GM18511 (cell line): ENCODE measurements around the gene MEAF6.

Experiments used
- ATAC-seq: cut with Tn5 transposase; IDR thresholded peaks from one replicate; pipeline ENCODE4 v1.9.1; 2021; ENCODE audit warnings: mild to moderate bottlenecking, moderate library complexity; ENCODE audit not compliant: unreplicated experiment

The MEAF6 gene

DNA sequence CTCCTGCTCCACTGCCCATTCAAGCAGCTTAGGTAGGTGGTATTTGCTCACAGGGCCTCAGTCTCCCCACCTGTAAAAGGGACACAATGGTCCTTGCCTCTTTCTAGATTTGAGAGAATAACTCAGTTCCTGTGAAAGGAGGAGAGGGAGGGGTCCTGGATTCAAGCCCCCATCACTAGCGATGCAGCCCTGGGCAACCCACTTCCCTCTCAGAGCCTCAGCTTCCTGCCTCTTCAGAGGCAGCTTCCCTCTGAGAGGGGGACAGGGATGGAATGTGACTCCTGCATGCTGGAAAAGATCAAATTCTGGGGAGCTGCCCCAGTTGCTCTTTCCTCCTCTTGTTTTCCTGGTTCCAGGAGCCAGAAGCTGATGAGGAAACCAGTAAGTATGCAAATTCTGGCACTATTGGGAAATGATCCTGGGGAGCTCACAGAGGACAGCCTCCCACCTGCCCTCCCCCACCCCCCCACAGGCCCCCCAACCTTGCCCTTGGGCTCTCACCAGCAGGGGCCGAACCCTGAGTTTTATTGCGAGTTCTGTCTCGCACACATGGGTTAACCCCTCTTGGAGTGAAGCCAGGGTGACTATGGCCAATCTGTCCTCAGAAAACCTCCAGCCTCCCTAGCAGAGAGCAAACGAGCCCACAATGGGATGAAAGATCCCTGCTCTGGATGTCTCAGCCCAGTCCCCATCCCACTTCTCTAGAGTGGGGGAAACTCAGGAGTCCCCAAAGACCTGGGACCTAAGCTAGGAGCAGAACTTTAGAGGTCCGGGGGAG lies 28.5 kb downstream of the MEAF6 start:
- ATAC-seq: no peak

DNA sequence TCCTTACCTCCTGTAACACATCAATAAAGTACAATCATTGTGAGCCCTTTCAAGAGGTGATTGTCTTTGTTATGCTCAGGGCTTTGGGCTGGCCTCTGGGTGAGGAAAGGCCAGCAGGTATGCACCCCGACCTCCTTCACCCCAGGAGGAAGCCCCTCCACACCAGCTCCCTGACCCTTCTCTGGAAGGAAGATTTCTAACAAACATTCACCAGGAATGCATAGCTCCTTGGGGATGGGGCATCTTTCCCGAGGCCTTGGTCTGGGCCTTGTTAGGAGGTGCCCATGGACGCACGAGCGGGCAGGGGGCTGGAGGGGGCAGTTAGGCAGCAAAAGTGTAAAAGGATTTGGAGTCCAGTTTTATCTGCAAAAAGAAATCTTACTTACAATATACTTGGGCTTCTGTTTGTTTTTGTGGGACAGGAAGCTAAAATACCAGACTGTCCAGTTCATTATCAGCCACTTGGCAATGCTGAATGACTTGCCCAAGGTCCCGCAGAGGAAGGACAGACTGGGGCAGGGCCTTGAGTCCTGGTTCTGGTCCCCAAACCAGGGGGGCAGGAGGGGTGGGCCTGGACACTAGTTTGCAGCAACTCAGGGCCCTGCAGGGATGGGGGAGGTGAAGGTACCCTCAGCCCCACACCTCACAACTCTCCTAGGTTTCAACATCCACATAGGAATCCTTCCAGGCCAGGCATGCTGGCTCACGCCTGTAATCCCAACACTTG lies 30.1 kb downstream of the MEAF6 start:
- ATAC-seq: no peak

DNA sequence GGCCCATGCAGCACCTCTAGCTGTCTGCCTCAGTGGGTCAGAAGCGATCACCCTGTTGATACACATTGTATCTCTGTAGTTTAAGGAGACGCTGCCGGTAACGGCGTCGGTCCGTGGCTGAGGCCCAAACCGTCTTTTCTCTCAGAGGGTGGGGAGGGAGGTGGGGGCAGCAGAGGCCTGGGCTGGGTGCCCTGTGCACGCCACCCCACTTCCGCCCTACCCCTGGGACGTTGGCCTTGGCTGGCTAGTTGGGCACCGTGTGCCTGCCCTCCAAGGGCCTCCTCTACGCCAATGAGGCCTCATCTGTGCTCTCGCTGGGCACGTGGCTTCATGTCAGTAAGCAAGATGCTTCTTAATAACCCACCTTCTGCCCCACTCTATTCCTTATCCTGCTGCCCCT lies 30.8 kb downstream of the MEAF6 start:
- no peak for ATAC-seq

DNA sequence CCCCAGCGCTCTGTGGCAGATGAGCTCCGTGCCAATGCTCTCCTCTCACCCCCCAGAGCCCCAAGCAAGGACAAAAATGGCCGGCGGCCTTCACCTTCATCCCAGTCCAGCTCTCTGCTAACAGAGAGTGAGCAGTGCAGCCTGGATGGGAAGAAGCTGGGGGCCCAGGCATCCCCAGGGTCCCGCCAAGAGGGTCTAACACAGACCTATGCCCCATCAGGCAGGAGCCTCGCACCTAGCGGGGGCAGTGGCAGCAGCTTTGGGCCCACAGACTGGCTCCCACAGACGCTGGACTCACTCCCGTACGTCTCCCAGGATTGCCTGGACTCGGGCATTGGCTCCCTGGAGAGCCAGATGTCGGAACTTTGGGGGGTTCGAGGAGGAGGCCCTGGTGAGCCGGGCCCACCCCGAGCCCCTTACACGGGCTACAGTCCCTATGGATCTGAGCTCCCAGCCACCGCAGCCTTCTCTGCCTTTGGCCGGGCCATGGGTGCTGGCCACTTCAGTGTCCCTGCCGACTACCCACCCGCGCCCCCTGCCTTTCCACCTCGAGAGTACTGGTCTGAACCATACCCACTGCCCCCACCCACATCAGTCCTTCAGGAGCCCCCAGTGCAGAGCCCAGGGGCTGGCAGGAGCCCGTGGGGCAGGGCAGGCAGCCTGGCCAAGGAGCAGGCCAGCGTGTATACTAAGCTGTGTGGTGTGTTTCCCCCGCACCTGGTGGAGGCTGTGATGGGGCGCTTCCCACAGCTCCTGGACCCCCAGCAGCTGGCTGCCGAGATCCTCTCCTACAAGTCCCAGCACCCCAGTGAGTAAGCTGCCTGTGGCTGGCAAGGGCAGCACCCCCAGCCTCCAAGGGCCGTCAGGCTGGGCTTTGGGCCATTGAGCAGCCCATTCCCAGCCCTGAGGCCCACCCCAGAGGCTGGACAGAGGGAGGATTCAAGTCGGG lies 31.5 kb downstream of the MEAF6 start:
- ATAC-seq: no peak

DNA sequence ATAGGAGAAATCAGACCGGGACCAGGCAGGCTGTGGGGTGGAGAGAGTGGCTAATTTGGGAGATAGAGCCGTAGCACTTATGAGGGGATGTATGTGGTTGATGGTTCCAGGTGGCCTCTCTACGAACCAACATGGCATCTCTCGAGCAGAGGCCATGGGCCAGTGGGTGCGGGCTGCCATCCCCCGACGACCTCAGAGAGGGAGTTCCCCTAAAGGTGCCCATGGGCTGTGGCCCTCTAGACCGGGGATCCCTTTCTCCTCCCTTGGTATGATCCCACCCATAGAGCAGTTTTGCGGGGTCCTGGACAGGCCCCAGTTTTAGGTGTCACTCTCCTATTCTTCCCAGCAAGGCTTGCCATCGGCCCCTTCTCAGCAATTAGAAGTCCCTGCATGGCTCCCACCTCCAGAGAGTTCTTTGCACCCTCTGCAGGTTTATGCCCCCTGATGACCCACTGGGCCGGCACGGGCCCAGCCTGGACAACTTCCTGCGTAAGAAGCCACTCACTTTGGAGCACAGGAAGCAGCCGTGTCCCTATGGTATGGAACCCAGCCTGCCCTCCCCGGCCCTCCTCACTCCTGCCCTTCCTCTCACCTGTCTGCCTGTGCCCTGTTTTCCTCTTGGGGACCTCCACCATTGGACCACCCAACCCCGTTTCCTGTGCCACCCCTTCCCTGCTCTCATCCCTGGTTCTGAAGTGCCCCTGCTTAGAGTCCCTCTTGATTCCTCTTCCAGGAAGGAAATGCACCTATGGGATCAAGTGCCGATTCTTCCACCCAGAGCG lies 32.4 kb downstream of the MEAF6 start:
- no peak for ATAC-seq

DNA sequence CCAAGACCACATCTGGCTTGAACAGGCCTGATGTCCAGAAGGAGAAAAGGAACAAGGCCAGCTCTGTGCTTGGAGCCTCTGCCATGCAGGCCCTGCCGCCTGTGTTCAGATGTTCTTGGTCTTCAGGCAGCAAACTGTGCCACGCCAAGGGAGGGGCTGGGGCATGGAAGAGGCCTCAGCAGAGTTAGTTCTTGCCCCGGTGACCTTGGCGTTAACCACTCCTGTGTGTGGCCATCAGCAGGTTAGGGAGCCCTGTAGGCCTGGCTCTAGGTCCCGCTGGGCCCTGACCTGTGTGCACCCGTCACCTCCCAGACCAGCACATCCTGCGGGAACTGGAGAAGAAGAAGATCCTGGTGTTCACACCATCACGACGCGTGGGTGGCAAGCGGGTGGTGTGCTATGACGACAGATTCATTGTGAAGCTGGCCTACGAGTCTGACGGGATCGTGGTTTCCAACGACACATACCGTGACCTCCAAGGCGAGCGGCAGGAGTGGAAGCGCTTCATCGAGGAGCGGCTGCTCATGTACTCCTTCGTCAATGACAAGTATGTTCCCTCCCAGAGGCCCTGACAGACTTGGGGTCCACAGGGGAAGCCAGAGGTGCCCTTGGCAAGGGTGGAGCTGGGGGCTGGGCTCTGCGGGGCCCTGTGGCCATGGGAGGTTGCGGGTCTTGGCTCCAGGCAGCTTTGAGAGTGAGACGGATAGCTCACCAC lies 33.1 kb downstream of the MEAF6 start:
- no peak for ATAC-seq

DNA sequence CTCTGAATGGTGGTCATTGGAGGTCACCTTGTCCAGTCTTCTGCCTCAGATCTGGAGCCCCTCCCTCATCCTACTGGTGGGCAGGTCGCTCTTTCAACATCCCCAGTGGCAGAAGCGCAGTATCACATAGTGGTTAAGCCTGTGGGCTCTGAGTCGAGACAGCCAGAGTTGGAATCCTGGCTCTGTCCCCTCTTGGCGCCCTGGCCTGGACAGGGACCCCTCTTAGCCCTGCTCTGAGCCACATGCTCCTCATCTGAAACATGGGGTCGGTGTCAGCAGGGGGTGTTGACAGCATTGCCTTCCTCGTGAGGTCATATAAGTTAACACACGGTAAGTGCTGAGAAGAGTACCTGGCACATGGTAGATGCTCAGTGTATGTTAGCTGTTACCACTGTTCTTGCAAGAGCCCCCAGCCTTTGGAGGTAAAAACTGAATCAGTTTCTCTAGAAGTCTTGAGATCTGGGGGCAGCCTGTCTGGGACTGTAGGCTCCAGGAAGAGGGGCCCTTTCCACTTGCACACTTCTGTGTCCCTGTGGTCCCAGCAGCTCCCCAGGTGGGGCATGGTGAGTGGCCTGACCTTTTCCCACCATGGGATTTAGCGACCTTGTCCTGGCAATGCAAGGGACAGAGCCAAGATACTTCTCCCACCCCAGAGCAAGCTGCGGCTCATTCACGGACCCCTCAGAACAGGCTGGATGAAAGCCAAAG lies 33.8 kb downstream of the MEAF6 start:
- ATAC-seq: no peak

DNA sequence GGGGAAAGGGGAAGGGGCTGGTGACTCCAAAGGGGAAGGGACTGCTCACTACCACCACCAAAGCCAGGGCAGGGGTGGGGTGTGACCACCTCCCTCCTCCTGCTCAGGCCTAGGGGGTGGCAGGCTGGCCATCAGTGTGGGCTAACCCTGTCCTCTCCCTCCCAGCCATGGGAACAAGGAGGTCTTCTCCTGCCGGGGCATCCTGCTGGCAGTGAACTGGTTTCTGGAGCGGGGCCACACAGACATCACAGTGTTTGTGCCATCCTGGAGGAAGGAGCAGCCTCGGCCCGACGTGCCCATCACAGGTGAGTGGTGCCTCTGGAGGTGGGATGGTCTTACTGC lies 34.5 kb downstream of the MEAF6 start:
- ATAC-seq: no peak

DNA sequence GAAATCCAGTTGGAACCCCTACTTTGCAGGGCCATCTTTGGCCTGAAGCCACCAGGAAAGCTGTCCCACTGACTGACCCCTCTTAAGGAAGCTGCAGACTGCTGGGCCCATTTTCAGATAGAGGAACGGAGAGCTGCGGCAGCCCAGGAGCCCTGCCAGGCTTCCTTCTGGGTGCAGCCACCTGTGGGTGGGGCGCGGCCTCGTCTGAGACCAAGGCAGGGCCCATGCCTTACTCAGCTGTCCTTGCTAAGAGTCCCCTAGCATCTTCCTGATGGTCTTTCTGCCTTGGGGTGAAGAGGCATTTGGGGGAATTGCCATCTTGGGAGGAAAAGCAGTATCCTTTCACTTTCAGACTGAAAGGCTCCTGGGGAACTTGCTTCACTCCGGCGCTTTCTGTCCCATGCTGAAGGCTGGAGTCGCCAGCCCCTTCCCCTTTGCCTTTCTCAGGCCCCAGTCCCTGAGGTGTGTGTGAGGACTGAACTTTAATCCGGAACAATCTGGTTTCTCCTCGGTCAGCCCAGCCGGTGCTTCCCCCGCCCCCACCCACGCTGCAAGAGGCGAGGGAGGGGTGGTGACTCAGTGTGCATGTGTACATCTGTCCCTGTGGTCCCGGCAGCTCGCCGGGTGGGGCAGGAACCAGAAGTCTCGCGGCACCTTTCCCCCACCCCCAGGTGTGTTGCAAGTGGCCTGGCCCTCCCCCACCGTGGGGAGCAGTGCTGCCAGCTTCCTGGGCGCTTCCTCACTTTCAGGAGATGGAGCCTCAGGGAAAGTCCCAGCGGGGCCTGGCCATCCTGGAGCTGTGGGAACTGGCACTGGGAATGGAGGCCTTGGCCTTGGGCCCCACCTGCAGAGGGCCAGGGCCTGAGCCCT lies 35.1 kb downstream of the MEAF6 start:
- peak; percentile 44 for ATAC-seq

DNA sequence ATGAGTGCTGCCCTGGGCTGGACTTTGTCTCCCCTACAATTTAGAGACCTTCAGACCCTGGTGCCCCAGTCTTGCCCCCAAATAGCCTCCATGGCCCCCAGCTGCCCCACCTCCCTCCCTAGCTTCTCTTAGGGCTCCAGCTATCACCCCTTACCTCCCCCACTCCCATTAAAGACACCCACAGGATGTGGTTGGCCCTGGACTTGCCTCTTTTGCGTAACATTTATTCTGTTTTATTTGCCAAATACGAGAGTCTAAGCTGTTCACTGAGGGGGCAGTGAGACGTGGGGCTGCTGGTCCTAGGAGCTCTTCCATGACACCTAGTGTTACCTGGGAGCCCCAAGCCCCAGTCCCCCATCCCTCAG lies 35.7 kb downstream of the MEAF6 start:
- ATAC-seq: no peak

DNA sequence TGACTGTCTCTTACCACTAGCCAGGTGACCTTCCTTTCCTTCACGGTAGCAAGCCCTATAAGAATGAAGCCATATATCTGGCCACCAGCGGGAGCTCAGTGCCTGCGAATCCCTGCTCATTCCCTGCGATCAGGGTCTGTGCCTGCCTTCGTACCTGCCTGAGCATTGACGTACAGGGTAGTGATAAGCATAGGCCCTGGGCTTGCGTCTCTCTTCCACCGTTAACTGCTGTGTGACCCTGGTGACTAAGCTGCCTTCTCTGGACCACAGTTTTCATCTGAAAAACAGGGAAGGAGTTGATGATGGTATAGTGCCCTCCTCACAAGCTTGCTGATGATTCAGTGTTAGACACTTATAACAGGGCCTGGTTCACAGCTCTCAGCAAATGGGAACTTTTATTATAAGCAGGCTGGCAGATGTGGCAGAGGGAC lies 36.1 kb downstream of the MEAF6 start:
- no peak for ATAC-seq

DNA sequence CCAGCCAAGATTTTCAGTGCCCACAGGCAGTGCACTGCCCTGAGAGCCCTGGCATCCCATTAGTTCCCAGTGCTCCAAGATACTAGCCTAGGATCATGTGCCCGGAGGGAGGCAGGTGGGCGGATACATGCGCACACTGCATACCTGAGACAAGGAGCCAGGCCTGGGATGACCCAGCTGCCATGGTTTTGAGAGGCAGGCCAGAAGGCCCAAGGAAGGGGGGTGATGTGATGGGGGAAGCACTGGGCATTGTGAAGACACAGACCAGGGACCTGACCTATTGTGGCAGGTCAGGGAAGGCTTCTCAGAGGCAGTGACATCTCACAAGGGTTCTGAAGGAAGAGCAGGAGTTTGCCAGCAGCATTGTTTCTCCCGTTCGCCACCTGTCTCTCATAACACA lies 36.6 kb downstream of the MEAF6 start:
- no peak for ATAC-seq

DNA sequence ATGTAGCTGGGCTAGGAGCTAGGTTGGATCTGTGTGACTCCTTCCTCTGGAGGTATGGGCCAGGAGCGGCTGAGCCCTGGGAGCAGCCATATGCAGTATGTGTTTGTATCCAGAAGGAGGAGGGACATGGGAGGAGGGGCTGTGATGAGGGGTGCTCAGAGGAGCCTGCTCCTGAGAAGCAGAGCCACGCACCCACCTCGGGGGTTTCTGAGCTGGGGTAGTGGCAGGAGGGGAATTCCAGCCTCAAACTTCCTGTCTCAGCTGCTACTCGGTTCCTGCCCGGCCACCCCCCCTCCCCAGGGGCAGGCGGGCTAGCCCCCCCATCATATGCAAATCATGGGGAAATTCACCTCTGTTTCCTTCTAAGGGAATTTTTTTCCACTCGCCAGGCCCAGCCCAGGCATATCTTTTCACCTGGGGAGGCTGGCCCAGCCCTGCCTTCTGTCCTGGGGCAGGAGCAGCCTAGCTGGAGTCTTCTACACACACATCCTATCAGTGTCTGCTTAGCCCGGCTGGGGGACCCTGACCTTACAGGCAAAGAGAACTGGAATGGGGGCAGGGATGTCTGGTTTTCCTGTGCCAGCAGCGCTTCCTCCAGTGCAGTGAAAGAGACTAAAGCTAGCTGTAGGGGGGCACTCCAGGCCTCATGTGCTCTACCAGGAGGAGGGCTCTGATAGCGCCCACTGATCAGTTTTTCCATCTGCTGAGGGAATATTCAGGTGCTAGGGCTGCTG lies 37.2 kb downstream of the MEAF6 start:
- ATAC-seq: peak; percentile 50

DNA sequence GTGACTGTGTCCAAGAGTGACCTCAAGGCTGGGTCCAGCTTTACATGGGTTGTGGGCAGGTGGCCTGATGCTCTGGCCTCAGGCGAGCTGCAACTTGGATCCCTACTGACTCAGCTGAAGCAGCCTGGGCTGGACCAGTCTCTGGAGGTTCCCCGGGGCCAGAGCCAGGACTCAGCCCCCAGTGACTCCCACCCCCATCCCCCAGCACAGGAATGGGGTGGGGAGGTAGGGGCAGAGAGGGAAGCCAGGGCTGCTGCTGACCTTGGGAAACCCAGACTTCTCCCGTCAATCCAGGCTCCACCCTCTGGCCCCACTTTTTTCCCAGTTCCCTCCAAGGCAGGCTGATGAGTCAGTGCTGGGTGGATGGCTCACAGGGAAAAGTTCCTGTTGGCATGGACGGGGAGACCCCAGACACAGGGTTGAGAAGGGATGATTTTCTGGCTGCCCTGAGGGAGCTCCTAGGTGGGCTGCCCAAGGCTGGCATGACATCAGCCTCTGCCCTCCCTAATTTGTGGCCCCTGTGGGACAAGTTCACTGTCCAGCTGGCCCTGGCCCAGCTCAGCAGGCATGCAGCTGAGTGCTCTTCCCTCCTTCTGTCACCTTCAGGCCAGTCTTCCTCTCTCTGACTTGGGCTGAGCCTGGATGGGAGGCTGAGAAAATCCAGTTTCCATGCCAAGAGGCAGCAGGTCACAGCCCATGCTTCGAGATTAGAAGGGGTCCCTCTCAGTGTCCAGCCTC lies 37.9 kb downstream of the MEAF6 start:
- ATAC-seq: peak; percentile 0

DNA sequence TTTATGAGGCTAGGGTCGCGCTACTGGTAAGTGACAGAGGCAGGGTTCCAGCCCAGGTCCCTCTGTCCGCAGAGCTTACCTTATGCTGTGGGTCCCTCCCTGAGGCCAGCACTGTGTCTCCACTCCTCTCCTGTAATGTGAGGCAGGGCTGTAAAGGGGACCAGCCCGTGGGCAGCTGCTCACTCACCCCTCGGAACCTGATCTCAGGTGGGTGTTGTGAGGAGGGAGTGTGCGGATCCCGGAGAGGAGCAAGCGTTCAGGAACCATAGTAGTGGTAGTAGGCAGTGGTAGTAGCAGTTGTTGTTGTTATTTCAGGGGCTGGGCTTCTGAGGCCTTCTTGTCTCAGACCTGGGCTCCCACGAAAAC lies 38.5 kb downstream of the MEAF6 start:
- no peak for ATAC-seq

DNA sequence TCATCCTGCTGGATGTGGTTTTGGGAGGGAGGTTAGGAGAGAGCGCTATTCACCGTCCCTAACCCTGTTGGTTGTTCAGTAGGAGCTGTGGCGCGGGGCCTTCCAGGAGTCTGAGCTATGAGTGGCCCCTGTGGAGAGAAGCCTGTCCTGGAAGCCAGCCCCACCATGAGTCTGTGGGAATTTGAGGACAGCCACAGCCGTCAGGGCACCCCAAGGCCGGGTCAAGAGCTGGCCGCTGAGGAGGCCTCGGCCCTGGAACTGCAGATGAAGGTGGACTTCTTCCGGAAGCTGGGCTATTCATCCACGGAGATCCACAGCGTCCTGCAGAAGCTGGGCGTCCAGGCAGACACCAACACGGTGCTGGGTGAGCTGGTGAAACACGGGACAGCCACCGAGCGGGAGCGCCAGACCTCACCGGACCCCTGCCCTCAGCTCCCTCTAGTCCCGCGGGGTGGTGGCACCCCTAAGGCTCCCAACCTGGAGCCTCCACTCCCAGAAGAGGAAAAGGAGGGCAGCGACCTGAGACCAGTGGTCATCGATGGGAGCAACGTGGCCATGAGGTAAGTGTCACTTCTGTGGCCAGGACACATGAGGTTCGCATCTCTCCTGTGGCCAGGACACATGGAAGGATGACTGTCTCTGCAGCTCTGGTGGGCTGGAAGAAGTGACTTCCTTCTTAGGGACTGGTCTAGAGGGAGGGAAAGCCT lies 39.0 kb downstream of the MEAF6 start:
- ATAC-seq: no peak
